Suppressor macrophage treated with lipopolysaccharide for 1 hour (primary cell): Measurements from ENCODE around the gene ZNF445.
A peak's percentile ranks its signal among the peaks of the same experiment; 100 is the strongest.
"Not testable (repeated sequence)": the region's sequence is repeated elsewhere in the genome, so short reads cannot be mapped to it uniquely, and the experiment has no call there.

Source experiments
- DNase-seq, 3 donors: peaks; one replicate each; pipeline ENCODE4 v3.0.0-alpha.2; 2020 to 2022

Gene ZNF445

GRCh38 chr3:44429459-44429858 lies 48.0 kb downstream of the ZNF445 start:
- DNase-seq, result no peak

GRCh38 chr3:44428910-44429309 lies 48.6 kb downstream of the ZNF445 start:
- DNase-seq, result no peak

GRCh38 chr3:44427683-44428082 lies 49.8 kb downstream of the ZNF445 start:
- DNase-seq, result no peak

GRCh38 chr3:44424758-44425157 lies 52.7 kb downstream of the ZNF445 start:
- DNase-seq, result no peak

GRCh38 chr3:44421280-44421679 lies 56.2 kb downstream of the ZNF445 start:
- no peak for DNase-seq

GRCh38 chr3:44420676-44421075 lies 56.8 kb downstream of the ZNF445 start:
- DNase-seq, result no peak

GRCh38 chr3:44419923-44420650 lies 57.4 kb downstream of the ZNF445 start:
- no peak for DNase-seq

GRCh38 chr3:44419116-44419922 lies 58.2 kb downstream of the ZNF445 start:
- DNase-seq, result no peak

GRCh38 chr3:44418549-44418948 lies 58.9 kb downstream of the ZNF445 start:
- peak in 1 of 3 donors; percentile 5 for DNase-seq

GRCh38 chr3:44418118-44418517 lies 59.4 kb downstream of the ZNF445 start:
- DNase-seq, result not testable (repeated sequence)

GRCh38 chr3:44416031-44417030 lies 61.1 kb downstream of the ZNF445 start:
- DNase-seq, result no peak

- DNase-seq, result no peak
Observed at GRCh38 chr3:44415421-44415820, 62.0 kb downstream of the ZNF445 start.

- DNase-seq, result no peak
Observed at GRCh38 chr3:44414517-44415090, 62.9 kb downstream of the ZNF445 start.

- DNase-seq, result no peak
Observed at GRCh38 chr3:44412365-44412764, 65.1 kb downstream of the ZNF445 start.

GRCh38 chr3:44411031-44411645 lies 66.3 kb downstream of the ZNF445 start:
- DNase-seq, result no peak

- DNase-seq, result no peak
Observed at GRCh38 chr3:44409640-44410410, 67.6 kb downstream of the ZNF445 start.

GRCh38 chr3:44402548-44402947 lies 74.9 kb downstream of the ZNF445 start:
- no peak for DNase-seq

GRCh38 chr3:44400771-44401170 lies 76.7 kb downstream of the ZNF445 start:
- DNase-seq, result no peak

GRCh38 chr3:44398853-44399252 lies 78.6 kb downstream of the ZNF445 start:
- no peak for DNase-seq

GRCh38 chr3:44398271-44398670 lies 79.2 kb downstream of the ZNF445 start:
- not testable (repeated sequence) for DNase-seq
